Glutamatergic neuron (in vitro differentiated cells): Measurements from ENCODE around the gene EDN3. TPM values are rescaled to one million over a fixed set of nuclear protein-coding genes. Genes with fewer than 3 reads are reported as not detected.

Experiments
- DNase-seq: peaks from one replicate; pipeline ENCODE4 v3.0.0; 2022
- H3K27ac Mint-ChIP-seq: one replicate; pipeline ENCODE4 v1.8.0; 2020; ENCODE audit warnings: mild to moderate bottlenecking, mixed read lengths, inconsistent platforms; ENCODE audit not compliant: unreplicated experiment
- H3K27me3 Mint-ChIP-seq: one replicate; pipeline ENCODE4 v1.8.0; 2020; ENCODE audit warnings: mild to moderate bottlenecking, moderate library complexity, mixed read lengths, inconsistent platforms; ENCODE audit not compliant: unreplicated experiment
- H3K36me3 Mint-ChIP-seq: one replicate; pipeline ENCODE4 v1.8.0; 2020; ENCODE audit warnings: mild to moderate bottlenecking, mixed read lengths, inconsistent platforms; ENCODE audit not compliant: unreplicated experiment
- H3K4me1 Mint-ChIP-seq: one replicate; pipeline ENCODE4 v1.8.0; 2020; ENCODE audit warnings: mild to moderate bottlenecking, low read depth, mixed read lengths, inconsistent platforms; ENCODE audit not compliant: unreplicated experiment
- H3K4me3 Mint-ChIP-seq: one replicate; pipeline ENCODE4 v1.8.0; 2020; ENCODE audit warnings: mild to moderate bottlenecking, mixed read lengths, inconsistent platforms; ENCODE audit not compliant: unreplicated experiment
- H3K9me3 Mint-ChIP-seq: one replicate; pipeline ENCODE4 v1.8.0; 2020; ENCODE audit warnings: mild to moderate bottlenecking, moderate library complexity, mixed read lengths, inconsistent platforms; ENCODE audit not compliant: unreplicated experiment
- CTCF ChIP-seq: fragments of 200-600 bp; sonication (generic); IDR thresholded peaks from one replicate; pipeline ENCODE4 v1.5.0; 2021; ENCODE audit not compliant: partially characterized antibody, unreplicated experiment
- total RNA-seq: library from RNA; stranded (reverse); fragmentation: NEBNext Ultra II Directional; extraction: Animal tissue kit (Norgen Biotek cat#: 25700); gene quantifications from one replicate; pipeline ENCODE4 v1.2.1, GENCODE V29; 2021; ENCODE audit not compliant: unreplicated experiment

The EDN3 gene
- total RNA-seq, 1 donor from 2014 or later, result not detected

- Mint-ChIP-seq H3K9me3 (peaks cover 3% of the 10 kb centered on the region), H3K36me3 (no peaks in the 10 kb centered on the region), H3K4me3 (no peak overlapping the region), H3K4me1 (peaks cover 44% of the 10 kb centered on the region), H3K27me3 (peaks cover 6% of the 10 kb centered on the region), H3K27ac (no peak overlapping the region)
- no peak for DNase-seq
- TF ChIP-seq CTCF, result no peak
These were observed 20.6 kb downstream of the EDN3 start for GRCh38 chr20:59320854-59321647.

- H3K27ac Mint-ChIP-seq, result peak overlapping the region; percentile 79
- peak overlapping the region; percentile 67 for H3K4me3 Mint-ChIP-seq
- no peaks in the 10 kb centered on the region for H3K36me3 Mint-ChIP-seq
- peaks cover 9% of the 10 kb centered on the region for H3K27me3 Mint-ChIP-seq
- no peak for TF ChIP-seq CTCF
- H3K9me3 Mint-ChIP-seq, result no peaks in the 10 kb centered on the region
- H3K4me1 Mint-ChIP-seq, result peaks cover 44% of the 10 kb centered on the region
- peak; percentile 35 for DNase-seq
These were observed 21.7 kb downstream of the EDN3 start for GRCh38 chr20:59322081-59322480.

- Mint-ChIP-seq H3K36me3 (no peaks in the 10 kb centered on the region), H3K9me3 (no peaks in the 10 kb centered on the region), H3K27me3 (peaks cover 9% of the 10 kb centered on the region), H3K4me1 (peaks cover 43% of the 10 kb centered on the region), H3K27ac (peak overlapping the region; percentile 79), H3K4me3 (no peak overlapping the region)
- DNase-seq, result no peak
- no peak for TF ChIP-seq CTCF
These were observed 22.4 kb downstream of the EDN3 start for GRCh38 chr20:59322585-59323454.

- TF ChIP-seq CTCF, result no peak
- DNase-seq, result no peak
- H3K9me3 Mint-ChIP-seq, result no peaks in the 10 kb centered on the region
- no peaks in the 10 kb centered on the region for H3K36me3 Mint-ChIP-seq
- peaks cover 38% of the 10 kb centered on the region for H3K4me1 Mint-ChIP-seq
- no peak overlapping the region for H3K27ac Mint-ChIP-seq
- H3K4me3 Mint-ChIP-seq, result no peak overlapping the region
- peaks cover 7% of the 10 kb centered on the region for H3K27me3 Mint-ChIP-seq
These were observed 23.3 kb downstream of the EDN3 start for GRCh38 chr20:59323731-59324130.
